HG03064 (cell line): ENCODE measurements around the gene CNTNAP2.

ENCODE experiments used
- ATAC-seq: cut with Tn5 transposase; IDR thresholded peaks from one replicate; pipeline ENCODE4 v1.9.1; 2021; ENCODE audit warnings: low read depth; ENCODE audit not compliant: unreplicated experiment

Gene CNTNAP2

GRCh38 chr7:146285418-146285817 lies 168.8 kb downstream of the CNTNAP2 start:
- ATAC-seq: no peak

DNA sequence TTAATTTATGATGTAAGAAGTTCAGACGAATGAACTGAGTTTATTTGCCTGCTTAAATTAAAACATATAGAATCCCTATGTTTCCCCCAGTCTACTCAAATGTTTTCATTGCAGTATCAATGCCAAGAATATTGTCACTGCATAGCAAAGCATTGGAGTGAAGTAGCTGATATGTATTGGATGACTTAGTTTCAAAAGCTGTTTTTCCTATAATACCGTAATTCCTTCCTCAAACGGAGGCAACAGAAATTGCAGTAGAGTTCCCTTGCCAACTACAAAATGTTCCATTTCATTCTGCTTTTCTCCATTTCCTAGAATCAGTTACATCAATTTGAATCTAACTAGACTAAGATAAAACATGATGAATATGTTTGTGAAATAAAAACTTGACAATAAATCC lies 174.1 kb downstream of the CNTNAP2 start:
- no peak for ATAC-seq

- ATAC-seq: no peak
These were observed 175.3 kb downstream of the CNTNAP2 start for GRCh38 chr7:146291900-146292299.

- no peak for ATAC-seq
These were observed 179.4 kb downstream of the CNTNAP2 start for GRCh38 chr7:146296028-146296427.

DNA sequence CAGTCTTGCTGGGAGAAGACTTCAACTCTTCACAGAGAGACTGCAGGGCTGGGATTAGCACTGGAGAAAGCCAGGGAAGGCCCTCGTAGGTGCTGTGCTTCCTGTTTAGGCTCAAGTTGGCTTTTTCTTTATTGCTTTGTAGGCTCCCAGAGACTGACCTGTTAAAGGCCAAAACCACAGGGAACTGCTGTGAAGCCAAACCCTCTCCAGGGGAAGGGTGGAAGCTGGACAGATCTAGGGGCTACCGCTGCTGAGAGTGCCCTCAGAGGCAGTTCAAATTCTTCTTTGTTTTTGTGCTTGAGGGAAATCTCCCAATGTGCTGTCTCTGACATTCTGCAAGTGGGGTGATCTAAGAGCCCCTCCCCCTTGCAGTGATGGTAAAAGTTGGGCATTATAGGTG lies 198.4 kb downstream of the CNTNAP2 start:
- ATAC-seq: no peak

GRCh38 chr7:146319629-146320028 lies 203.0 kb downstream of the CNTNAP2 start:
- no peak for ATAC-seq

DNA sequence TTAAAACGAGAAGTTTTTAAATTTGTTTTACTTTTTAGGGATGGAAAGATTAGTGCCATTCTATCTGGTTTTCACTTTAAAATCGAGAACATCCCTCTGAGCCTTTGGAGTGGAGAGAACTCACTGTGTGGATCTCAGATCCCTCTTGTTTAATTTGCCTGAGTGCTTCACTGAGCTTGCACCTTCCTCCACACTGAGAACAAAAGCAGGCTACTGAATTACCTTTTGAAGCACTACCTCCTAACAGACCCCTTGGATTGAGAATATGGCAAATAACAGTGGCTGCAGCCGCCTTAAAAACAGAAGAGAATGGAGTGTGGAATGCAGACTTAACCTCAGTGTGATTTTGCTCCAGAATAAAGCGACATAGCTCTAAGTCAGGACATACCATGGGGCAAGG lies 204.7 kb downstream of the CNTNAP2 start:
- no peak for ATAC-seq

- ATAC-seq: no peak
These were observed 214.8 kb downstream of the CNTNAP2 start for GRCh38 chr7:146331369-146331768.

GRCh38 chr7:146345251-146345650 lies 228.7 kb downstream of the CNTNAP2 start:
- ATAC-seq: no peak

DNA sequence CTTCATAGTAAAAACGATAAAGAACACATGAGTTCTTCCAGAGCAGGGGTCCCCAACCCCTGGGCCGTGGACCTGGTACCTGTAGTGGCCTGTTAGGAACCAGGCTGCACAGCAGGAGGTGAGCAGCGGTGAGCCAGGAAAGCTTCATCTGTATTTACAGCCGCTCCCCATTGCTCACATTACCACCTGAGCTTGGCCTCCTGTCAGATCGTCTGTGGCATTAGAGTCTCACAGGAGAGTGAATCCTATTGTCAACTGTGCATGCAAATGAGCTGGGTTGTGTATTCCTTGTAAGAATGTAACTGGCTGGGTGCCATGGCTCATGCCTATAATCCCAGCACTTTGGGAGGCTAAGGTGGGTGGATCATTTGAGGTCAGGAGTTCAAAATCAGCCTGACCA lies 229.5 kb downstream of the CNTNAP2 start:
- ATAC-seq: no peak

DNA sequence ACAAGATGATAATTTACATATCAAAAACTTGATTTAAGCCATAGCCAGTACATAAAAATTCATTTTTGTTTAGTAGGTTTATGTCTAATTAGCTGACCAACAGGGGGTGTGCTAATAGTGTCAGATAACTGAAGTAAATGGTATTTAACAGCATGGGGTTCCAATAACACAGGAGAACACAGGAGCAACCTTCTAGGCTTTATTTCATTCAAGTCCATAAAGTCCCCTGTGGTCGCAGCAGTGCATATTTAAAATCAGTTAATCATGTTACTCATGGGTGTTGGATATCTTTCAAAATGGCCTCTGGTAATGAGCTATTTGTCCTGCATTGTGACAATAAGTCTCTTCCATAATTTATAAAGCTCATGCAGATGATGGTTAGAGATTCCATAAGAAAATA lies 238.6 kb downstream of the CNTNAP2 start:
- no peak for ATAC-seq

DNA sequence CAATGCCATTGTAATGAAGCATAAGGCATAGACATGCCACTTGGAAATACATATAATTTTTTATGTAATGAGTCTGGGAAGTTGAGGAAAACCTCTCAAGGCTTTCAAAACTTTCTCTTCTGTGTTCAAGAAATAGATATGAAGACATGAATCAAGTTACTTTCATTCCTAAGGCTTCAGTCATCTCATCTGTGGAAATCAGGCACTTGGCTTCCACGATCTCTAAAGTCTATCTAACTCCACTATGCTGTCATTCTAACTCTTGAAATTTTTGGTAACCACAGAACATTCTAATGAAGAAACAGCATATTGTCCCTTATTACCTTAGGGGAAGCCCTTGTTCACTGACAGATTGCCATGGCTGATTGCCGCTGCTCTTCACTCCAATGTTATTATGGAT lies 242.6 kb downstream of the CNTNAP2 start:
- ATAC-seq: no peak

GRCh38 chr7:146366938-146367337 lies 250.3 kb downstream of the CNTNAP2 start:
- no peak for ATAC-seq

GRCh38 chr7:146370171-146370570 lies 253.6 kb downstream of the CNTNAP2 start:
- ATAC-seq: no peak

- no peak for ATAC-seq
These were observed 258.6 kb downstream of the CNTNAP2 start for GRCh38 chr7:146375170-146375569.

DNA sequence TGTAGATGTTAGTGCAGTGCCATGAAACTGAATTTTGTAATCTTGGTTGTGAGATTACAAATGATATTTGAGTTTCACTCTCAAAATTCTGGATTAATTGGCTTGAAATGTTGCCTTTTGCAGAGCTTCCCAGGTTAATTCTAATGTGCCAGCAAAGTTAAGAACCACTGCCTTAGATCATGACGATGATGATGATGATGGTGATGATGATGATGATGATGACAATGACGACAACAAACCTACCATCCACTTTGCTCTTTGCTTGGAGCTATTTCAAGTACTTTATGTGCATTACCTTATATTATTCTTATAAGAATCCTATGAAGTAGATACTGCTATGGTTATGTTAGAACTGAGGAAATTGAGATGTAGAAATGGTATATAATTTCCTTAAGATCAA lies 261.6 kb downstream of the CNTNAP2 start:
- no peak for ATAC-seq

- ATAC-seq: no peak
These were observed 270.5 kb downstream of the CNTNAP2 start for GRCh38 chr7:146387140-146387539.

GRCh38 chr7:146388928-146389327 lies 272.3 kb downstream of the CNTNAP2 start:
- no peak for ATAC-seq

GRCh38 chr7:146393346-146393745 lies 276.7 kb downstream of the CNTNAP2 start:
- ATAC-seq: no peak

DNA sequence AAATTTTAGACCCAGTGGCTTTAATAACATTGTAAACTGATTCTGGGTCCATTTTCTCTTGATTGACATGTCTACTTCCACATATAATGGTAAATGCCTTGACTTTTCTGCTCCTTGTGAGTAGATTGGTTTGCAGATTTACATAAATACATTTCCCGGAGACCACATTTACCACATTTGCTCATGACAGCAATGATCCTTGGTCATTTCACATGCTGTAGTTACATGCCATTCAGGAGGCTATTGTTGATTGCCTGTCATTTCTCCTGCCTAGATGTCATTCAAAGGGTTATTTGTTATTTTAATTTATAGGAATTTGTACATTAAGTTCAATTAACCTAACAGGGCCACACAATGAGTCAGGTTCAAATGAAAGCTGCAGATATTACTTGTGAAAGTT lies 280.5 kb downstream of the CNTNAP2 start:
- no peak for ATAC-seq

GRCh38 chr7:146401939-146402338 lies 285.3 kb downstream of the CNTNAP2 start:
- ATAC-seq: no peak

DNA sequence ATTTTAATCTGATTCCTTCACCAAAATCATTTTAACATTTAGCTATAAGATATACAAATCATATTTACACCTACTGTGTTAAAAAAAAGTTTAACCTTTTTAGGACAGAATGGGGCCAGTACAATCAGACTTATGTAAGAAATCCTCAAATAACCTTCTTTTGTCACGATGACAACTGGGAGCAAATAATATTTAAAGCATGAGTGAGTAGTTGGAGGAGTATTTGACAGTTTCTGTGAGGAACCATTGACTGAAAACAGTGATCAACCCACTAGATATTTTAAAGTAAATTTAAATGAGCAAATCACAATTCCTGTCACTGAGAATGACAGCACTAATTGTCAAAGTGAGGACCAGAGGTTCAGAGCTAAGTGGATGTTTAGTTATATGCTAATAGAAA lies 289.1 kb downstream of the CNTNAP2 start:
- ATAC-seq: no peak

GRCh38 chr7:146411975-146412374 lies 295.4 kb downstream of the CNTNAP2 start:
- no peak for ATAC-seq

DNA sequence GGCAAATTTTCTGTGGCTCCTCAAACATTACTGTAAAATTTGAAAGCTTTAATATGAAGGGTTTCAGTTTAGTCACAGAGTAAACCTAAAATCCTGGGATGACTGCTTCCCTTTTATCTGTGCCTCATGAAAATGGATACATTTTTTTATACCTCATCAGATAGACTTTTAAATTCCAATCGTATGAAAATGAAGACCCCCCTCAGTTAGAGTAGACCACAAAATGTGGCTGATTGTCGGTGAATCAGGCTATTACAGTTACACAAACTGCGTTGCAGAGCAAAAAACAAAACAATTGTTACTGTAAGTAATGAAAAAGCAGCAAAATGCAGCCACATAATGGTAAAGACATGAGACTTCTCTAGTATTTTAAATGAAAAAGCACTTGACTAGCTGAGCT lies 296.2 kb downstream of the CNTNAP2 start:
- ATAC-seq: no peak
